ENCODE data around the gene INPP4A.

The INPP4A gene

GRCh38 chr2:98460573-98461497 is 16.2 kb downstream of the INPP4A start:
- DNase-seq, result no peak

- DNase-seq, result no peak
Observed at GRCh38 chr2:98461498-98462049, 16.9 kb downstream of the INPP4A start.

- no peak for DNase-seq
Observed at GRCh38 chr2:98463081-98463481, 18.4 kb downstream of the INPP4A start.

GRCh38 chr2:98463551-98463971 is 18.9 kb downstream of the INPP4A start:
- no peak for DNase-seq

- peak in 1 of 2 donors; percentile 65 for DNase-seq
Observed at GRCh38 chr2:98463988-98464771, 19.5 kb downstream of the INPP4A start.

GRCh38 chr2:98464772-98465310 is 20.2 kb downstream of the INPP4A start:
- DNase-seq, result peak in 1 of 2 donors; percentile 84

- peak in 1 of 2 donors; percentile 96 for DNase-seq
Observed at GRCh38 chr2:98465456-98466226, 21.0 kb downstream of the INPP4A start.

GRCh38 chr2:98467082-98467536 is 22.5 kb downstream of the INPP4A start:
- DNase-seq, result no peak

- no peak for DNase-seq
Observed at GRCh38 chr2:98467652-98468051, 23.0 kb downstream of the INPP4A start.

- no peak for DNase-seq
Observed at GRCh38 chr2:98468621-98469236, 24.1 kb downstream of the INPP4A start.

GRCh38 chr2:98469862-98470544 is 25.3 kb downstream of the INPP4A start:
- no peak for DNase-seq

GRCh38 chr2:98470851-98471255 is 26.2 kb downstream of the INPP4A start:
- no peak for DNase-seq

- no peak for DNase-seq
Observed at GRCh38 chr2:98471402-98472131, 26.9 kb downstream of the INPP4A start.

GRCh38 chr2:98472132-98472650 is 27.5 kb downstream of the INPP4A start:
- no peak for DNase-seq

- no peak for DNase-seq
Observed at GRCh38 chr2:98472961-98473746, 28.5 kb downstream of the INPP4A start.

- peak in 1 of 2 donors; percentile 30 for DNase-seq
Observed at GRCh38 chr2:98473995-98474780, 29.5 kb downstream of the INPP4A start.

GRCh38 chr2:98474979-98475632 is 30.4 kb downstream of the INPP4A start:
- DNase-seq, result no peak

All from bone marrow (tissue), 2 donors.